ENCODE results near the gene SET. TPM values are rescaled to one million over a fixed set of nuclear protein-coding genes. Genes with fewer than 3 reads are reported as not detected.

SET gene
- total and polyA plus RNA-seq, 2 of the 13 experiments (the other 11 are each of a cell fraction or from before 2014, with no cell fraction given), result 94.2 to 611 TPM

DNA sequence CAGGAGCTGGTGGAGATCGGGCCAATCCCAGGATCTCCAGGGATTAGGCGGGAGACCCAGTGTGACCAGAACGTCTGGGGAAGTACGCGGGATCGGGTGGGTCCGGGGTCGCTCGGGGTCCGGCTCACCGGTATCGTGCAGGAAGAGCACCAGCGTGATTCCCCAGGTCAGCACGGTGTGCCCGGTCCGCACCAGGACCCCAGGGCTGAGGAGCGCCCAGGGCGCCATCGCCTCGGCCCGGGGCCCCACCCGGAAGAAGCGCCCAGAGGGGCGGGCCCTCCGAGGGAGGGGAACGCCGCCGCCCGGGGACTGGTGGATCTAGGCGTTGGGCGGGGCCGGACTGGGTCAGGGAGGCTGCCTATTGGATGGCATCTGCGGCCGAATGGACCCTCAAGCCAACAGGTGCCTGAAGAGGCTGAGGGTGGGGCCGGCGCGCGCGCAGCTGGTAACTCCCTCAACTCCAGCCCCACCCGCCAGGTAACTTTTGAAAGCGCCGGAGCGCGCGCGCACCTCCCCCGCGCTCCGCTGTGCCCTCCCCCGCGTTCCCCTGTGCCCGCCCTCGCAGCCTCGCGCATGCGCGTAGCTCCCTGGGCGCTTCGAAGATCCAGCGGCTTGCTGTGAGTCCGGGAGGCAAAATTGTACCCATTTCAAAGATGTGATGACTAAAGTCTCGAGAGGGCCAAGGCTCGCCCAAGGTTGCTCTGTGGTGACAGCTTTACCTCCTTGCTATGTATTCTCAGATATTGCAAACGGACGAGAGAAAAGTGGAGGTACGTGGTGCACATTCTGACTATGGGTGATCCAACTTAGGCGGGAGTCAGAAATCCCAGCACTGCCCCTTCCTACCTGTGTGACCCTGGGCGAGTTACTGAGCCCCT is 35.1 kb downstream of the SET start, which contains the start of gene ZDHHC12 (continued):
- TF ChIP-seq FLYWCH1 (CRISPR knock-in tag; IDR thresholded peaks at IDR 0.05) (no peak), ZNF749 (CRISPR knock-in tag; IDR thresholded peaks at IDR 0.05; ENCODE audit: borderline replicate concordance) (no peak), ZNF180 (CRISPR knock-in tag; IDR thresholded peaks at IDR 0.05; ENCODE audit: borderline replicate concordance, low read depth) (no peak), ZNF121 (CRISPR knock-in tag; IDR thresholded peaks at IDR 0.05) (no peak), KLF13 (CRISPR knock-in tag; IDR thresholded peaks at IDR 0.05) (no peak), SMARCE1 (IDR thresholded peaks at IDR 0.05; ENCODE audit: borderline replicate concordance) (no peak), ZNF747 (CRISPR knock-in tag; IDR thresholded peaks at IDR 0.05; ENCODE audit: borderline replicate concordance) (peak; percentile 64; the same call in 1 of the 2 replicates), ZNF232 (CRISPR knock-in tag; IDR thresholded peaks at IDR 0.05; ENCODE audit: borderline replicate concordance) (no peak), RBAK (CRISPR knock-in tag; IDR thresholded peaks at IDR 0.05) (no peak), RNF2 (conservative IDR thresholded peaks at IDR 0.05; ENCODE audit: low read depth) (no peak), ZNF205 (CRISPR knock-in tag; IDR thresholded peaks at IDR 0.05) (no peak), BRCA1 (CRISPR knock-in tag; IDR thresholded peaks at IDR 0.05) (no peak), ZNF629 (CRISPR knock-in tag; conservative IDR thresholded peaks at IDR 0.05) (peak; percentile 100), HOXA9 (CRISPR knock-in tag; IDR thresholded peaks at IDR 0.05; ENCODE audit: borderline replicate concordance) (no peak), GABPA (IDR thresholded peaks at IDR 0.05; ENCODE audit: low read depth, low read length) (peak; percentile 45), GABPA (CRISPR knock-in tag; IDR thresholded peaks at IDR 0.05; ENCODE audit: low read depth) (peak; percentile 47), XBP1 (CRISPR knock-in tag; IDR thresholded peaks at IDR 0.05) (no peak), DR1 (CRISPR knock-in tag; IDR thresholded peaks at IDR 0.05) (peak; percentile 79; the same call in 1 of the 2 replicates), ZKSCAN8 (CRISPR knock-in tag; IDR thresholded peaks at IDR 0.05; ENCODE audit: borderline replicate concordance) (no peak), FOXK1 (CRISPR knock-in tag; IDR thresholded peaks at IDR 0.05; ENCODE audit: borderline replicate concordance, low read depth) (no peak), GPBP1L1 (CRISPR knock-in tag; IDR thresholded peaks at IDR 0.05) (no peak), TRAFD1 (CRISPR knock-in tag; IDR thresholded peaks at IDR 0.05; ENCODE audit: borderline replicate concordance) (no peak), ZNF7 (CRISPR knock-in tag; IDR thresholded peaks at IDR 0.05) (no peak)
- TF ChIP-seq, protein P1, sequence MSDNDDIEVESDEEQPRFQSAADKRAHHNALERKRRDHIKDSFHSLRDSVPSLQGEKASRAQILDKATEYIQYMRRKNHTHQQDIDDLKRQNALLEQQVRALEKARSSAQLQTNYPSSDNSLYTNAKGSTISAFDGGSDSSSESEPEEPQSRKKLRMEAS (IDR thresholded peaks at IDR 0.05), result peak; percentile 60
- TF ChIP-seq, protein P2, sequence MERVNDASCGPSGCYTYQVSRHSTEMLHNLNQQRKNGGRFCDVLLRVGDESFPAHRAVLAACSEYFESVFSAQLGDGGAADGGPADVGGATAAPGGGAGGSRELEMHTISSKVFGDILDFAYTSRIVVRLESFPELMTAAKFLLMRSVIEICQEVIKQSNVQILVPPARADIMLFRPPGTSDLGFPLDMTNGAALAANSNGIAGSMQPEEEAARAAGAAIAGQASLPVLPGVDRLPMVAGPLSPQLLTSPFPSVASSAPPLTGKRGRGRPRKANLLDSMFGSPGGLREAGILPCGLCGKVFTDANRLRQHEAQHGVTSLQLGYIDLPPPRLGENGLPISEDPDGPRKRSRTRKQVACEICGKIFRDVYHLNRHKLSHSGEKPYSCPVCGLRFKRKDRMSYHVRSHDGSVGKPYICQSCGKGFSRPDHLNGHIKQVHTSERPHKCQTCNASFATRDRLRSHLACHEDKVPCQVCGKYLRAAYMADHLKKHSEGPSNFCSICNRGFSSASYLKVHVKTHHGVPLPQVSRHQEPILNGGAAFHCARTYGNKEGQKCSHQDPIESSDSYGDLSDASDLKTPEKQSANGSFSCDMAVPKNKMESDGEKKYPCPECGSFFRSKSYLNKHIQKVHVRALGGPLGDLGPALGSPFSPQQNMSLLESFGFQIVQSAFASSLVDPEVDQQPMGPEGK (CRISPR knock-in tag; IDR thresholded peaks at IDR 0.05), result peak; percentile 92
